ENCODE measurements around the gene ARHGEF4.

The ARHGEF4 gene

DNA sequence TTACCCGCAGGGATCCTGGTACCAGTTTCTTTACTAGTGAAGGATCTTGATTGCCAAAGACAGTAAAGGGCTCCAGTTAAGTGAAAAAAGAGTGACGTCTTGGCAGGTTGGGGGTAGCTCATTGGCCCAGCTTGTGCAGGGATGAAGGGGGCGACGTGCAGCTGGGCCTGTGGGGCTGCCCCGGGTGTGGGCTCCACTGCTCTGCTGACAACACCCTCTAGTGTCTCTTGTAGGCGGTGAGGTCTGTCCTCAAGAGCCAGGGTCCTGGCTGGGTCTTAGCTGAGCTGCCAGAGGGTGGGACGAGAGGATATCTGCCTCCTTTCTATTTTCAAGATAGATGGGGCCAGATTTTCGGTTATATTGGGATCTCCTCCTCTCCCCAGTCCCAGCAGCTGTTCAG, 6.1 kb downstream of the ARHGEF4 start:
- Histone ChIP-seq H3K27ac (no peak overlapping the region), H3K4me3 (no peak overlapping the region), H4K20me1 (peaks cover 0 to 7% (median 0%) of the 10 kb centered on the region in 11 experiments; a peak in 1 of 22 replicates), H3K9ac (no peak overlapping the region), H3K4me2 (peak overlapping the region in 2 of 11 experiments; percentile 5 to 15; a peak in 1 of 22 replicates), H3K36me3 (no peaks in the 10 kb centered on the region), H3K27me3 (peaks cover 13 to 25% (median 19%) of the 10 kb centered on the region in 11 experiments), H3K9me3 (replicated peaks in 1 of 11) (no peaks in the 10 kb centered on the region), H3K4me1 (peaks cover 14 to 60% (median 38%) of the 10 kb centered on the region in 10 experiments; a peak in 19 of 20 replicates)
- no peak for TF ChIP-seq Cebpa-rat (IDR thresholded peaks at IDR 0.05)

DNA sequence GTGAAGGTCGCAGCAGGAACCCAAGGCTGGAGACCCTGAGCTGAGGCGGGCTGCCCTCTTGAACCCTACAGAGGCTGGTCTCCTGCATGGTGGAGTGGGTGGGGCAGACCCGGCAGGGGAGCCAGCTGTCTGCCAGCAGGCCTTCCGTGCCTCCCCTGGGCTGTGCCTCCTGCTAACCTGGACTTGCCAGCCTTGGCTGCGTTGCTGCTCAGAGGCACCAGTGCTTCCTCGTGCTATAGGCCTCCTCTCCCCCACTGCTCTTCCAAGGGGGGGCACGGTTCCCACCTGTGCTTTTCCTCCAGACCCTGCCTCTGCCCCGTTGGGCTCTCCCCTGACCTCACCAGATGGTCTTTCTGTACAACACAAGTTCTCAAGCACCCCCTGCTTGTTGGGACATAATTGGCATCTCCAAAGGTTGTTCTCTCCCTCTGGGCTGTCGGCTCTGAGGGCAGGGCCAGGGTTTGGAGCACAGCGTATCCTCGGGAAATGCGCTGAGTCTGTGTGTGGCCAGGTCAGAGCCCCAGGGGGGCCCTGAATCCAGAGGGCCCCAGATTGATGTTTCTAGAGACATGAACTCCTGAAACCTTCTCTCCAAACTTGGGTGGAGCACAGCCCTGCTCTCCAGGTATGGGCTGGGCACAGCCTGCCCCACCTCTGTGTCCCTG, 6.7 kb downstream of the ARHGEF4 start:
- TF ChIP-seq Cebpa-rat (IDR thresholded peaks at IDR 0.05) = no peak
- peak overlapping the region in 3 of 11 experiments; percentile 7 to 15 (median 11); a peak in 2 of 22 replicates for H3K4me2 ChIP-seq
- no peaks in the 10 kb centered on the region for H3K36me3 ChIP-seq
- H4K20me1 ChIP-seq = peaks cover 0 to 7% (median 0%) of the 10 kb centered on the region in 11 experiments; a peak in 1 of 22 replicates
- no peak overlapping the region for H3K4me3 ChIP-seq
- H3K27ac ChIP-seq = no peak overlapping the region
- no peak overlapping the region for H3K9ac ChIP-seq
- peaks cover 6 to 18% (median 12%) of the 10 kb centered on the region in 11 experiments for H3K27me3 ChIP-seq
- peaks cover 14 to 60% (median 38%) of the 10 kb centered on the region in 10 experiments; a peak in 19 of 20 replicates for H3K4me1 ChIP-seq
- no peaks in the 10 kb centered on the region for H3K9me3 ChIP-seq (replicated peaks in 1 of 11)

DNA sequence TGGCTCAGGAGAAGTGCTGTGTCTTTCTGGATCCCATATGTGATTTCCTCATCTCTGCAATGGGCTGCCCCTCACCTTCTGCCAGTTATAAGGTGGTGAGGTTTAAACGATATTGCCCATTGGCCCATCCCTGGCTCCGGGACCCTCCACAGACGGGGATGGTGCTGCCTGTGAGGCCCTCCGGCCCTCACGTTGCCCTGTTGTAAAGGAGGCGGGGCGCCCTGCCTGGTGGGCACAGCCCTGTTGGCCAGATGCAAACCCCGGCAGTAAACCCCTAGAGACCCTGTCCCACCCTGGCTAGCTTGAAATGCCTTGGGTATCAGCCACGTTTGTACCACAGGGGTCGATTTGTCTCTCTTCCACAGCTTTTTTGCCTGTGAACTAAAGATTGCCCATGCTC, 7.4 kb downstream of the ARHGEF4 start:
- peak overlapping the region in 1 of 11 experiments; percentile 7; a peak in 1 of 22 replicates for H3K4me2 ChIP-seq
- TF ChIP-seq Cebpa-rat (IDR thresholded peaks at IDR 0.05) = no peak

DNA sequence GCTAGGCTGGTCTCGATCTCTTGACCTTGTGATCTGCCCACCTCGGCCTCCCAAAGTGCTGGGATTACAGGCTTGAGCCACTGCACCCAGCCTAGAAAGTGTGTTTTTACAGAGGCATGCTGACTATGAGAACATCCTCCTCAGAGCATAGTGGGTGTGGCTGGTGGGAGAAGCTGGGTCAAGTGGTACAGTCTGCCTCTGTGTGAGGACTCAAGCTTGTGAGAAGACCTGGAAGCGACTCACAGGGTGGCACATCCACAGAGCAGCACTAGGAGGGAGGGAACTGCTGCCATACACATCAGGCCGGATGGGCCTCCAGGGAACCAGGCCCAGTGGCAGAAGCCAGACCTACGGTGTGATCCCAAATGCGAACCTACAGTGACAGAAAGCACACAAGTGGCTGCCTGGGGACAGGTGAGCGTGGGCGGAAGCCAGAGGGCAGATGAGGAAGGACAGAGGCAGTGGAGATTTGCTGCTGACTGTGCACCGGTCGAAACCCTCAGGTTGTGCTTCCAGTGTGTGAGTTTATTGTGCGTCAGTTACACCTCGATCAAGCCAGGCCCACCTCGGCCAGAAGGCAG, 8.9 kb downstream of the ARHGEF4 start:
- H3K36me3 ChIP-seq = no peaks in the 10 kb centered on the region
- no peak overlapping the region for H3K4me3 ChIP-seq
- H3K27me3 ChIP-seq = peaks cover 0 to 4% (median 0%) of the 10 kb centered on the region in 11 experiments; a peak in 3 of 22 replicates
- H3K4me1 ChIP-seq = peaks cover 28 to 77% (median 55%) of the 10 kb centered on the region in 10 experiments
- H3K4me2 ChIP-seq = peak overlapping the region; percentile 42 to 99 (median 95); a peak in 21 of 22 replicates
- H3K9ac ChIP-seq = peak overlapping the region in 8 of 11 experiments; percentile 10 to 56 (median 28); a peak in 5 of 22 replicates
- peak overlapping the region in 6 of 11 experiments; percentile 18 to 55 (median 34); a peak in 7 of 22 replicates for H3K27ac ChIP-seq
- no peak for TF ChIP-seq Cebpa-rat (IDR thresholded peaks at IDR 0.05)
- peaks cover 0 to 8% (median 0%) of the 10 kb centered on the region in 11 experiments; a peak in 8 of 22 replicates for H4K20me1 ChIP-seq
- H3K9me3 ChIP-seq (replicated peaks in 1 of 11) = no peaks in the 10 kb centered on the region

More for the DNA sequence above, 7.4 kb downstream of the ARHGEF4 start:
- no peak overlapping the region for H3K27ac ChIP-seq
- no peaks in the 10 kb centered on the region; a peak in 1 of 22 replicates for H4K20me1 ChIP-seq
- no peaks in the 10 kb centered on the region for H3K36me3 ChIP-seq
- H3K9me3 ChIP-seq (replicated peaks in 1 of 11) = no peaks in the 10 kb centered on the region
- peaks cover 16 to 63% (median 41%) of the 10 kb centered on the region in 10 experiments; a peak in 19 of 20 replicates for H3K4me1 ChIP-seq
- H3K27me3 ChIP-seq = peaks cover 0 to 11% (median 5%) of the 10 kb centered on the region in 11 experiments; a peak in 18 of 22 replicates
- no peak overlapping the region for H3K9ac ChIP-seq
- H3K4me3 ChIP-seq = no peak overlapping the region

DNA sequence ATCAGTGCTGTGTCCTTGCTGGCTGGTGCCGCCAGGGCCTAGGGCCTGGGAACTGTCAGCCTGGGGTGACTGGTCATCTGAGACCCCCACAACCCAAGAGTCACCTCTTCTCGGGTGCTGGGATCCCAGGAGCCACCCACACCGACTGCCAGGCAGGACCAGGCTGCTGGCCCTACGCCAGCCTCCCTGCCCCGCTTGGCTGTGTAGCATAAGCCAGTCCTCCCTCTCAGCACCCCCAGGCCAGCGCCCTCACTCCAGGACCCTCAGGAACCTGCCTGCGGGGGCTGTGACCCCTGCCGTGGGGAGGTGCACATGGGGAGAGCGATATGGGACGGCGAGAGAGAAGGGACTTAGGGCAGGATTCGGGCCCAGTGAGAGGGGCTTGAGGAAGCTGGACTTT, 9.5 kb downstream of the ARHGEF4 start:
- peaks cover 0 to 10% (median 0%) of the 10 kb centered on the region in 11 experiments; a peak in 5 of 22 replicates for H3K27me3 ChIP-seq
- no peaks in the 10 kb centered on the region for H3K36me3 ChIP-seq
- peak overlapping the region in 6 of 11 experiments; percentile 18 to 55 (median 34); a peak in 8 of 22 replicates for H3K27ac ChIP-seq
- no peaks in the 10 kb centered on the region for H3K9me3 ChIP-seq (replicated peaks in 1 of 11)
- no peak overlapping the region for H3K4me3 ChIP-seq
- TF ChIP-seq Cebpa-rat (IDR thresholded peaks at IDR 0.05) = no peak
- H3K4me1 ChIP-seq = peaks cover 35 to 84% (median 61%) of the 10 kb centered on the region in 10 experiments
- peak overlapping the region in 9 of 11 experiments; percentile 10 to 56 (median 32); a peak in 12 of 22 replicates for H3K9ac ChIP-seq
- peaks cover 0 to 14% (median 0%) of the 10 kb centered on the region in 11 experiments; a peak in 9 of 22 replicates for H4K20me1 ChIP-seq
- peak overlapping the region; percentile 42 to 99 (median 95); a peak in 21 of 22 replicates for H3K4me2 ChIP-seq

DNA sequence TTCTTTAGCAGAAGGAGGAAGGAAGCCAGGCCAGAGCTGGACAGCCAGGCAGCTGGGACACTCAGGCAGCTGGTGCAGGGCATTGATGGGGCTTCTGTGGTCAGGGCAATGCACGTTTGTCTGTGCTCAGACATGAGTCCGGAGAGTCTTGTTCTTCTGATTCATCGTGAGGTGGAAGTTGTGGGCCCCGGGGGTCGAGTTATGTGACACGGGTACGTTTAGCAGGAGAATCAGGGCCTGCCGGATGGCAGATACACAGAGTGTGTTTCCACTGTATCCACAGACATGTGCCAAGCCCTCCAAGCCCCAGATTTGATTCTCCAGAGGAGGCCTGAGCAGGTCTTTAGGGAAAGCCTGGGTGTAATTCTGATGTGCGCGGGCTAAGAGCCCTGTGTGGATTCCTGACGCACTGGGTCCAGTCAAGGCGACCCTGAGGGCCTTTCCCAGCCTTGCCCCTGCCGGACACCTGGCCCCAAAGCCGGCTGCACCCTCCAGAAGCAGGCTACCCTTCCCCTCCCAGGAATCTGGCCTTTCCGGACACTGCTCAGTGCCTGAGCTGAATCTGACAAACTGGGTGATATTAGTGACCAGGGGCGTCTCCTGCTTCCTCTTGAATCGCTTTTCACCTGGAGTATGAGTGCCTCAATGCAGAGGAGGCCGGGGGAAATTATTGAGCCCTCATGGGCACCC, 10.1 kb downstream of the ARHGEF4 start:
- TF ChIP-seq Cebpa-rat (IDR thresholded peaks at IDR 0.05) = no peak
- H3K4me1 ChIP-seq = peaks cover 39 to 90% (median 67%) of the 10 kb centered on the region in 10 experiments
- peaks cover 0 to 18% (median 0%) of the 10 kb centered on the region in 11 experiments; a peak in 9 of 22 replicates for H4K20me1 ChIP-seq
- peaks cover 0 to 16% (median 0%) of the 10 kb centered on the region in 11 experiments; a peak in 5 of 22 replicates for H3K27me3 ChIP-seq
- H3K27ac ChIP-seq = peak overlapping the region in 3 of 11 experiments; percentile 28 to 55 (median 45); a peak in 3 of 22 replicates
- H3K36me3 ChIP-seq = no peaks in the 10 kb centered on the region
- no peak overlapping the region for H3K4me3 ChIP-seq
- peak overlapping the region in 7 of 11 experiments; percentile 15 to 56 (median 34); a peak in 9 of 22 replicates for H3K9ac ChIP-seq
- H3K9me3 ChIP-seq (replicated peaks in 1 of 11) = no peaks in the 10 kb centered on the region
- H3K4me2 ChIP-seq = peak overlapping the region; percentile 42 to 99 (median 95); a peak in 21 of 22 replicates

DNA sequence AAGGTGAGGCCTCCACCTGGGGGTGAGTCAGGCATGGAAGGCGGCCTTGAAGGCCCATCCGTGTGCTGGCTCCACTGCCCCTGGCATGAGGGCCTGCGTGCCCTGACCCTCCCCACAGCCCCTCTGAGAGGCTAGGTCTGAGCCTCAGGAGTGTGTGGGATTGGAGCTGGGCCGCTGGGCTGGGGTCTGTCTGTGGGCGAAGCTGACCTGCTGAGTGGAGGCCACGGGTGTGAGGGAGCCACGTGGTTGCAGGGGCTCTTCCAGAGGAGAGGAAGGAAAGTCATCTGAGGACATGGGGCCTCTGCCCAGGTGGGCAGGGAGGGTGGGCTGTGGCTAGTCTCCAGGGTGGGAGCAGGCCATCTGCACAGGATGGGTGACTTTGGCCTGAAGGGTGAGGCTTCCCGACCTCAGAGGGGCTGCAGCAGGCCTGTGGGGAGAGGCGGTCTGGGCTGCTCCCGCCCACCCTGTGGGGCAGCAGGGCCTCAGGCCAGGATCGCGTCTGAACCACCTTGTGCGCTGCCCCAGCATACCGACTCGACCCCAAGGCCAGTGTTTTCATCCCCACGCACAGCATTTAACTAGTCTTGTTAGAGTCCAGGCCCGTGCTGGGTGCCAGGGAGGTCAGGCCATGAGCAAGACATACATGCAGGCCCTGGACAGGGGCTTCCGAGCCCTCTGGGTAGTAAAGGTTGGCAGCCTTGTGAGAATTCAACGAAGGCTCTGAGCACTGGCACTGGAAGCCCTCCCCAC, 11.2 kb downstream of the ARHGEF4 start:
- no peak for TF ChIP-seq Cebpa-rat (IDR thresholded peaks at IDR 0.05)

More for the DNA sequence above, 11.2 kb downstream of the ARHGEF4 start:
- peaks cover 0 to 22% (median 0%) of the 10 kb centered on the region in 11 experiments; a peak in 5 of 22 replicates for H3K27me3 ChIP-seq
- H3K9ac ChIP-seq = peak overlapping the region in 2 of 11 experiments; percentile 6 to 13; a peak in 3 of 22 replicates
- peaks cover 0 to 18% (median 0%) of the 10 kb centered on the region in 11 experiments; a peak in 9 of 22 replicates for H4K20me1 ChIP-seq
- peak overlapping the region in 2 of 11 experiments; percentile 4 to 28; a peak in 1 of 22 replicates for H3K27ac ChIP-seq
- peaks cover 39 to 96% (median 78%) of the 10 kb centered on the region in 10 experiments for H3K4me1 ChIP-seq
- no peaks in the 10 kb centered on the region for H3K9me3 ChIP-seq (replicated peaks in 1 of 11)
- H3K4me3 ChIP-seq = no peak overlapping the region
- H3K4me2 ChIP-seq = peak overlapping the region in 9 of 11 experiments; percentile 72 to 99 (median 96); a peak in 16 of 22 replicates
- no peaks in the 10 kb centered on the region for H3K36me3 ChIP-seq
